HG03039 (cell line): Measurements from ENCODE around the gene LRP1B.
"Not testable (repeated sequence)": the region's sequence is repeated elsewhere in the genome, so short reads cannot be mapped to it uniquely, and the experiment has no call there.

Source experiments
- ATAC-seq: cut with Tn5 transposase; IDR thresholded peaks from one replicate; pipeline ENCODE4 v1.9.1; 2021; ENCODE audit warnings: mild to moderate bottlenecking, moderate library complexity; ENCODE audit not compliant: unreplicated experiment

The LRP1B gene

DNA sequence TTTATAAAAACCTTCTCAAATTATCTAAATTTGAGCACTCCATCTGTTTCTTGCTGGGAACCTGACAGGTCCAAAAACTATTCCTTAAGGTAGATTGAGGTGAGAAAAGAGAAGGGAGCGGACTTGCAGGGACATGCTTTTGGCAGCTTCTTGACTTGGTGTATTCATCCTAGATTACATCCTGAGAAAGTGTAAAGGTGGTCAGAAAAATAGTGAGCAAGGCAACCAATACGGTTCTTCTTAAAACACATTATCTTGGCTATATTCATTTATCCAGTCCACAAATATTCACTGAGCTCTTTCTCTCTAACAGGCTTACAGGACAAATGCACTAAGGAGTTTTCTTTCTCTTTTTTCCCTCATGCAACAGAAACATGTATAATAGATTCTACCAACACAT is 230.0 kb downstream of the LRP1B start:
- ATAC-seq, result no peak

DNA sequence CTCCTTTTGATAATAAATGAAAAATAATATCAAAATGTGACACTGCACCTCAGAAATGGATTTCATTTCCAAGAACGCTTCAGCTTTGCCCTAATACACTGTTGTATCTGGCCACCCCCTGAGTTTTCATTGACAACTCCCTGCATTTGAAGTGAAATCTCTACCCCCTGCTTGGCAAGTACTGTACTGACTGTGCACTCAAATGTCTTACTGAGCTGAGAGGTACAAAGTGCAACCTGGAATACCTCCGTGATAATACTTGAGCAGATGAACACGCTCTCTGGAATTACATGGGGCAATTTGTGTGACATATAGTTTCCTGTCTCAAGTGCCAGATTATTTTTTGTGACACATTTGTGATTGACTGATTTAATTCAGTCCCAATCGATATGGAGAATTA is 231.1 kb downstream of the LRP1B start:
- no peak for ATAC-seq

DNA sequence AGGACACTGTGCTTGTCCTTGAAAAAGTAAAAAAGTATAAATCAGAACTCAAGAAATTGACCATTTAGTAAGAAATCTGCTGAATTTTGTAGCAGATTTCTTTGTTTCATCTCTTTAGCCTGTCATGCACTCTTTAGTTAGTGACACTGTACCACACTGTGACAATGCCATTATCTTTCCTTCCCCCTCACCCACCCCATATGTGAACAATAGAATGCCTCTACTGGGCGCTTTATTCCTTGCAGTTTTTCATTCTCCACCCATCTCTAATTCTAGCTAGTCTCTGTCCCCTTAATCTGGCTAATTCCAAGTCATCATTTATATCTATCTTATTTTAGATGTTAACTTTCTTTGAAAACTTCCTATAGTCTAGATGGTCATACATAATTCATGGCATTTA is 241.0 kb downstream of the LRP1B start:
- ATAC-seq, result no peak

DNA sequence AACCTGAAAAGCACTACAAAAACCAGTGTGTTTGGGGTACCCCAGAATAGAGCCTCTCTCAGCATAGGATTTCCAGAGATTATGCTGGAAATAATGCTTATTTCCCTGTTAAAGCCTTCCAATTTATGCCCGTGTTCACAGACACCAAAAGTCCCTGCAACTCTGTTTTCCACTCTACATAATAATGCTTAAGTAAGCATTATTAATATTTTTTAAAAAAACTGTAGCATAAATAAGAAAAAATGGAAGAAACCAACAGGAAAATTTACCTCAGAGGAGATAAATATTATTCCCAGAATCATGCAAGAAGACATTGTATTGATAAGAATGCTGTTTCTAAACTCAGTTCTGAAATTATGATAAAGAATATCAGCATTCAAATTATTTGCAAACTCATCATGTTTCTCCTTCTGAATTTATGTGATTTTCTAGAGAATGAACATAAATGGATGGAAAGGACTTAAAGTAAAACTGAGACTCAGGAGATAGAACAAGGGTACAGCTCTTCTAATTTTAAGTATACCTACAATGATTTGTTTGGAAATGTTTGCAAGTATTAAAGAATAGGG is 241.7 kb downstream of the LRP1B start:
- ATAC-seq, result no peak

DNA sequence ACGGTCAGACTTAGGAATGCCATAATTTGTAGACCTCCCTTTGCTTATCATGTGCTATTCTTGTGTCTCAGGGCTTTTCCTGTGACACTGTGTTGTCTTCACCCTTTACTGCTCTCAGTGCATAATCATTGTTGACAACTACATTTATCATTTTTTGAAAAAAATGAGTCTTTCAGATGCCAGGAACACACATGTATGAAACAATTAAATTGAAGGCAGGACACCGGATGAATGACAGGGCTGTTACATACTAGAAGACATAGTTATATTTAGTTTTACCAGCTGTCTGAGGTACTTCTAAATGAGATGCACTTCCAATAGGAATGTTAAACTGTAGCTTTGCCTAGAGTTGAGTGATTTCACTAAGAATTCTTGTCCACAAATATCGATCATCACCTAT is 243.5 kb downstream of the LRP1B start:
- ATAC-seq, result no peak

DNA sequence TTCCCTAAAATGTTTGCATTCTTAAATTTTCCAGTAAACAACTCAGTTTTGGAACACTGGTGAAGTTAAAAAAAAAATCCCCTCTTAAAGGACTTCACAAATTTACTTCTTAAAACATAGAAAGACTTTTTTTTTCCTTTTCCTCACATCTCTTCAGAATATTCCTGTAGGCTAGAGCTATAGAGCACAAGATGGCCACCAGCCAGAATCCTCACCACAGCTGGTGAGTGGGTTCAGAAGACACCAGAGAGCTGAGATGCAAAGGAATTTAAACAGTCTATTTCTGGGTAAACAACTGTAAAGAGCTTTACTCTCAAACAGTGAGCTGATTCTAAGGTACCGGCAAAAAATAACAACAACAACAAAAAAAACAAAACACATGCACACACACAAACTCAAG is 252.8 kb downstream of the LRP1B start:
- ATAC-seq, result no peak

DNA sequence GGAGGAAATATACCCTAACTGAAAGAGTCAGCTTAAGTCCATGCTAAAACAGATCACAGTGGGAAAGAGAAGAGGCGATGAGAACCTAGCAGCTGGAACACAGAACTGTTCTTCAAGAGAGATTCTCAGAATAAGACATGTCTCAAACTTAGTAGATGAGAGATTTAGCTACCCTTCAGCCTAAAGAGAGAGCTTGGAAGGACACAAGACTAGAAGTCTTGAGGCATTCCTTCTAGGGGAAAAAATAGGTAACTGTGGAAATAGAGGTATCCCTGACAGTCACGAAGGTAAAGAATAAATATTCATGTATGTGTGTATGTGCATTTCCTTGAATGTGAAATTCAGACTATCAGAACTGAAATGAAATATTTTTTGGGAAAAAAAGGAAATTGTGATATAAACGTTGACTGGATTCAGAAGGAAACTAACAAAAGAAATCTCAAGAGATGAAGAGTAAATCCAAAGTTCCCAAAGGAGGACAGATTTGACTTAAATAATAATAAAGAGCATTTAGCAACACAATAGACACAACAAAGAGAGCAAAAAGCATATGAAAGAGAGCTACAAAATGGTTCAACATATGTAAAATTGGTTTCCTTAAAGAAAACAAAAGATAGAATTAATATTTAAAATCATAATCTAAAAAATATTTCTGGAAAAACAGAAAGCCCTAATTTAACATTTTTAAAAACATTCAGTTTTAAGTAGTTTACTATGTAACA is 258.7 kb downstream of the LRP1B start:
- no peak for ATAC-seq

DNA sequence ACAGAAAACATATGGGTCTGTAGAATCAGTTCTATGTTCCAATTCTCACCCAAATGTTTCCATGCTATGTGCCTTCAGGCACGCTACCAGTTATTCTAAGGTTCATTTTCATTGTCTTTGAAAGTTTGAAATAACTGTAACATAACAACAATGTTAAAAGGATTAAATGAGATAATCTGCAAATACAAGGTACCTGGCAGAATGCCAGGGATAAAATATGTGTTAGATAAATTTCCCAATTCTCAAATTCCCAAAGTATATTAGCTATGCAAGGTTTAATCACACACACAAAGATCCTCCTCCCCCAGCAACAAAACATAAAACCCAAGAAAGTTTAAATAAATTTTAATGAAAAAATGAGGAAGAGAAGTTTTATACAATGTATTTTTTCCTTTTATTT is 261.2 kb downstream of the LRP1B start:
- ATAC-seq, result no peak

DNA sequence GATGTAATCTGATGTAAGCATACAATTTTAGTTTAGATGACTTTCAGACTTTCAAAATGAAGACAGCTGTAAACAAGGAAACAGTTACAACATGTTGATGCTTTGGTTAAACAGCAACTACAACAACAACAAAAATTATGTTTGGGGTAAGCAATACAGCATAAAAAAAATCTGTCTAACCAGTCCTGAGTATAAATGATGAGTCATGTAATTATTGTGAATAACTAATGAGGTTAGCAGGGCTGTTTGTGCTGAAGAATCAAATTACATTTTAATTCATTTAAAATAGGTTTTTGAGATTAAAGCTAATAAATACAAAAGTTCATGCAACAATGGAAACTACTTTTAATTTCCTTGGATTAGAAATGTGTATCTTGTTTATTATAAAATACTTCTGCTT is 266.9 kb downstream of the LRP1B start:
- ATAC-seq, result no peak

DNA sequence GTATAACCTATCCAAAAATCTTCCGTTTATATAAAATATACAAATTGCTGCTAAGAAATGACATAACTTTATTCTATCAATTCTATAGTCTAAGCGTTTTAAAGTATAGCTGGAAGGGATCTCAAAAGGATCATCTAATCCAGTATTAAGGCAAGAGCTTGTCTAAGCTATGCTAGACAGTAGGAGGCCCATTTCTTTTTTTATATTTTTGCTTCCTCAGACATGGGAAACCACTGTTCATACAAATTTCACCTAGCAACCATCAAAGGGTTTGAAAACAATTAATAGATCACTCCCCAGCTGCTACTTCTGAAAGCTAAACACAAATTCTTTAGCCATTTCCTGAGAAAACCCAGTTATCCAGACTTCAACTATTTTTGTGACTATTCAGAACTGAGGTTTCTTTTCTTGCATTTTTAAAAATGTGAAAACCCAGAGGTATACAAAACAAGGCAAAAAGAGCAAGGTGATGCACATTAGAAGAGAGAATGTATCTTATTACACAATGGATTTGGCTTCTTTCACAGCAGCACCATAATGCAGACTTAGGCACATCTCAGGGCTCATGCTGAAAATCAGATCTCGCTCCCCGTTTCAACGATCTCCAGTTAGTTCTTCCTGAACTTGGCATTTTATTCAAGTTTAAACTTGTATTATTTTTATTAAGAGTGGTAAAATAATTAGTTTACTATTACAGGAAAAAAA is 274.4 kb downstream of the LRP1B start:
- no peak for ATAC-seq

DNA sequence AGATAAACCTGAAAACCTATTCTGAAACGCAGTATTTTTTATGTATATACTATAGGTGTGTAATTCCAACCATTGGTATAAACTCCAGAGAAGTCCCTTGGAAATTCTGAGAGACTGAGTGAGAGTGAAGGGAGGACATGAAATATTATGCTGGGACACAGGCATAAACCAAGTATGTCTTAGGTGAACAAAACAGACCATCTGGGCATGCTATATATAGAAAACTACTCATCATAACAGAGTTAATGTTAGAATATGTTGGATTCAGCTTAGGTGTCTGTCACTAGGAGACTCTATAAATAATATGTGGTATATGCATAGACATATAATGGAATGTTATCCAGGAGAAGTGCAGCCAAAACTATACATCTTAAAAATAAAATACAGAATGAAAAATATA is 282.6 kb downstream of the LRP1B start:
- no peak for ATAC-seq

DNA sequence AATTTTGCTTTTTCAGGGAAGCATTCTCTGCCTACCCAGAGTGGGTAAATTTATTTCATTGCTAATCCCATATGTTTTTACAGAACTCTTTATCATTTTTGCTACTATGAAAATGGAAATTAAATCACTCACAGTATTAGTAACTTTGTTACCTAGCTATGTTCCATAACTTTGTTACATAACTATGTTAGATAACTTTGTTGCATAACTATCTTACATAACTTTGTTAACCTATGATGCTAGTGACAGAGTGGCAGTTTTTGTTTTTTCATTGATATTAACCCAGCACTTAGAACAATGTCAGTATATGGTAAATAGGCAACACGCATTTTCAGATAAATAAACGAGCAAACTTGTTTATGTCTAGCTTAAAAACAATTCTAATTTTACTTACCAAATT is 286.6 kb downstream of the LRP1B start:
- ATAC-seq, result no peak

DNA sequence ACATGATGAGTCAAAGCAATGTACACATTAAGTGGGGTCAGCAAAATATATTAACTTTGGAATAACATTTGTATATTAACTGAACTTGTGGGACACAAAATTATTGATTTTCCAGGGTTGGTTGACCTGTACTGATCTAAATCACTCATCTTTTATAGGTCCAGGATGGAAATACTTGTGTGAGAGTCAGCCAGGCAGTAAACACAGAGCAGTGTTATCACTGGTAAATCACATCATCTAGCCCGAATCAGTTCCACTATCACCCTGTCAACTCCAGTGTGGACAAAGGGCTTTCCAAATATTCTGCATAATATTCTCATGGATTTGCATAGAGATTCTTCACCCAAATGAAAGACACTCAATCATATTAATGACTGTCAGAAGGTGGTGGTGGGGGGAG is 295.7 kb downstream of the LRP1B start:
- no peak for ATAC-seq

DNA sequence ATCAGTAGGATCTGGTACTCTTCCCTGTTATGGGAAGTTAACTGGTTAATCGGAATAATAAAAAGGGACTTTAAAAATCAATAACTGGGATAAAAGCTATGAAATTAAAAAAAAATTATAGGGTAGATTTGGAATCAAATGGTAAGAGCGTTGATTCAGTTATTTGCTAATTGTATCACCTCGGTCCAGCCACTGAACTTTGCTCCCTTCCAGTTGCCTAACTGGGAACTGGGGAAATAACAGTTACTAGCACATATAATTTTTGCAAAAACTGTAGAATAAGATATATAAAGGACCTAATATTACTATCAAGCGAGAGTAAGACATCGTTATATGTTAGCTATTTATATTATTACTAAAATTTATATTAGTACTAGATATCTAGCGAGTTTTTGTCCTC is 302.1 kb downstream of the LRP1B start:
- no peak for ATAC-seq

DNA sequence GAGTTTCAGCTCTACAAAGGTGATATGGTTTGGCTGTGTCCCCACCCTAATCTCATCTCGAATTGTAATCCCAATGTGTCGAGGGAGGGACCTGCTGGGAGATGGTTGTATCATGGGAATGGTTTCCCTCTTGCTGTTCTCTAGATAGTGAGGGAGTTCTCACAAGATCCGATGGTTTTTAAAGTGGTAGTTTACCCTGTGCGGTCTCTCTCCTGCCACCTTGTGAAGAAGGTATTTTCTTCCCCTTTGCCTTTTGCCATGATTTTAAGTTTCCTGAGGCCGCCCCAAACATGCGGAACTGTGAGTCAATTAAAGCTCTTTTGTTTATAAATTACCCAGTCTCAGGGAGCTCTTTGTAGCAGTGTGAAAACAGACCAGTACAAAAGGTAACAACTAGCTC is 306.0 kb downstream of the LRP1B start:
- no peak for ATAC-seq

DNA sequence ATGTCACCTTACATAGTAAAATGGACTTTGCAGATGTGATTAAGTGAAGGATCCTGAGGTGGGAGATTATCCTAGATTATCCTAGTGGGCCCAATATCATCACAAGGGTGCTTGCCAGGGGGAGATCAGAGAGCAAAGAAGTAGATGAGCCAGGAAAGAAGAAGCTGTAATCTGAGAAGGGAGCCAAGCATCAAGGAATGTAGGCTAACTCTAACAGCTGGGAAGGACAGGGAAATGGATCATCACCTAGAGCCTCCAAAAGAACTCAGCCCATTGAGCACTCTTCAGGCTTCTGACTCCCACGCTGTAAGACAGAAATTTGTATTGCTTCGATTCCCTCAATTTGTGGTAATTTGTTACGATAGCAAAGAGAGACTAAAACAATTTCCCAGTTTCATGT is 309.9 kb downstream of the LRP1B start:
- ATAC-seq, result no peak

DNA sequence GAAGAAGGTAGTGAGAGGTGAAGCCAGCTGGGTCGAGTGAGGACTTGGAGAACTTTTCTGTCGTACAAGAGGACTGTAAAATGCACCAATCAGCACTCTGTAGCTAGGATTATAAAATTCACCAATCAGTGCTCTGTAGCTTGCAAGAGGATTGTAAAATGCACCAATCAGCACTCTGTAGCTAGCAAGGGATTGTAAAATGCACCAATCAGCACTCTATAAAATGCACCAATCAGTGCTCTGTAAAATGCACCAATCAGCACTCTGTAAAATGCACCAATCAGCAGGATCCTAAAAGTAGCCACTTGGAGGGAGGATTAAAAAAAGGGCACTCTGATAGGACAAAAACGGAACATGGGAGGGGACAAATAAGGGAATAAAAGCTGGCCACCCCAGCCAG is 315.5 kb downstream of the LRP1B start:
- ATAC-seq, result not testable (repeated sequence)

DNA sequence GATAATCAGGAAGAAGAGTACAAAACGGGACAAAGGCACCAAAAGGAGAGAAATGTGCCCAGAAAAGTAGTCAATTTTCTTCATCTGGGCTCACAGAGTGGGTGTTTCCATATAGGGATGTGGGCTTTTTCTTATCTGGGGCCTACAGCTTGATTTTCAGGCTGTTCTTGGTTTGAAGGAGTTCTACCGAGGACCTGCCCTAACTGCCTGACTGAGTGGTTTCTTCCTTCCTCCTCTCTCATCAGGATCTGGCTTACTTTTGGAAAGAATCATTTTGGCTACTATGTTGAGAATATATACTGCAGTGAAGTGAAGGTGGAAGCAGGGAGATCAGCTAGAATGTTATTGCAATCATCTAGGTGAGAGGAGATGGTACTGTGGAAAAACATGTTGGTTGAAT is 316.7 kb downstream of the LRP1B start:
- no peak for ATAC-seq

DNA sequence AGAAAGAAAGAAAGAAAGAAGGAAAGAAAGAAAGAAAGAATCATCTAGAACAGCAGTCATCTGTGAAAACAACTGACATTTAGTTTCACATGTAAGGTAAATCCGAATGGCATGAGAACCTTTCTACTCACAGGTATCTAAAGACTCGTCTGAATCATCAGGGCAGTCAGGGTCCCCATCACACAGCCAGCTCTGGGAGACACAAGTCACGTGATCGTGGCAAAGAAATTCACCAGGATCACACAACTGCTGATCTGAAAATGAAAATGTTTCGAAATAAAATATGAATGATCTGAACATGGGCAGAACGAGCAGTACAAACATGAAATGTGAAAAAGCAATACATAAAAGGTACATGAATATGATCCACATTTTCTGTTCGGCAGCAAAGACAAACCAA is 320.7 kb downstream of the LRP1B start:
- ATAC-seq, result no peak

DNA sequence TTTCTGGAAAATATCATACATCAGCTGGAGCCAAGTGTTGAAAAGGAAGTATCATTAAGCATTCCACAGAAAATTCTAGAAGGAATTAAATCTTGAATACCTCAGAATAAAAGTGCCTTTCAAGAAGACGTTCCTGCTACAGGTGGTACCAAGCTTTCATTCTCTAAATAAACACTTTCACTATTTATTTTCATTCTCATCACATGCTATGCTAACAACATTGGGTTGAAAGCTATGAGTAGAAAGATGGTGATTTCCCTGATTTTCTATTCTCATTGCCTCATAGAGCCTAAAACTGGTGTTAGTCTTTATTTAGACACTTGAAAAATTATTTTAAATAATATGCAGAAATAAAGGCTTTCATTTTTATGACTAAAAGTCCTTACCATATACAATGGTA is 324.7 kb downstream of the LRP1B start:
- ATAC-seq, result no peak

DNA sequence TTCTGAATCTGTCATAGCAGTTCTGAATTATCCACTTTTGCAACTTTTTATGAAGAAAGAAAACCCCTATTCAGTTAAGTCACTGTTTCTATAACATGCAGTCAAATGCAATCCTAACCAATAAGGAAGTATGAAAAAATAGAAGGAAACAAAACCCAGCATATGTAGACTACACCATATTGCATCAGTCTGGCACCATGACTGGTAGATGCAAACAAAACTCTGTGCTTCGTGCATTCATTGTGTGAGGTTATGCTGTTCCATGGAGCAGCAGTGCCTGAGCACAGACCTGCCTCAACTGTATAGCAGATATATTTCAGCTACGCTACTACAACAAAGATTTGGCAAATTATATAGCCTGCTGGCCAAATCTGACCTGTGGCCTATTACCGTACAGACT is 325.5 kb downstream of the LRP1B start:
- ATAC-seq, result no peak

DNA sequence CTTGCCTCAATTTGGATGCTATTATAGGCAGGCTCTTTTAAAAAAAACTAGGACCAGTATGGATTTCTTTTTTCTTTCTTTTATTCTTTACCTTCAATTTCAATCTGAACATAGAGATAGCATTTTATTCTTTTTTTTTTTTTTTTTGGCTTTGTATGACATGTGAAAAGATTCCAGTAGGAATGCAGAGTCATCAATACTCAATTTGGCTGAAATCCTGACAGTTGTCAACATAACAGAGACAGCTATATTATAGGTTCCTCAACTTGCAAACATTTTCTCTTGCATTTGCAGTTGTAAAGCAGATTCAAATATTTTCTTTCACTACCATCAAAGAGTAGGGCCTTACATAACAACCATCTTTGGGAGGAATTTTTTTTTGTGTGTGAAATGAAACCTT is 334.4 kb downstream of the LRP1B start:
- ATAC-seq, result no peak

DNA sequence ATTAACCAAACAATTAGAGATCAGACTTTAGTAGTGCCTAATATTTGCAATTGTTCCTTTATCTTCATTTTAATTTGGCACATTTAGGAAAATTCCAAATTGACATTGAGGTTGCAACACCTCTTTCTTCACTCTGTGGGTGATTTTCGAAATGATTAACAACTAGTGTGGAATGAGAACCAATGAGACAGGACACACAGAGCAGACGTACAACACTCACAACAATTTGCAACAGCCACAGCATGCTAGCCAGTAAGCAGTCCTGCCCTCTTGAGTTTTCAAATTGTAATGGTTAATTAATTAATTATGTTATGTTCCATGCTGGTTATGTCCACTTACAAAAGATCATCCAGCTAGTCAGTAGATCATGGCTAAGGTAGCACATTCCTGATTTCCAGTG is 339.3 kb downstream of the LRP1B start:
- no peak for ATAC-seq
